Activated CD8-positive, alpha-beta memory T cell treated with anti-CD3 and anti-CD28 coated beads for 4 hours (primary cell): ENCODE data around the gene ITGA1.

Experiments
- DNase-seq, 2 donors: peaks; one replicate each; pipeline ENCODE4 v3.0.0-alpha.2; 2020; ENCODE audit warnings: low read depth in 2 of 2

The ITGA1 gene

GRCh38 chr5:52998552-52999313 is 211.0 kb downstream of the ITGA1 start:
- no peak for DNase-seq

- no peak for DNase-seq
Measured at GRCh38 chr5:52999344-52999949, 211.7 kb downstream of the ITGA1 start.

GRCh38 chr5:53001541-53001940 is 213.8 kb downstream of the ITGA1 start:
- DNase-seq = no peak

GRCh38 chr5:53002491-53002890 is 214.8 kb downstream of the ITGA1 start:
- DNase-seq = no peak

- no peak for DNase-seq
Measured at GRCh38 chr5:53003144-53003543, 215.4 kb downstream of the ITGA1 start.

- DNase-seq = no peak
Measured at GRCh38 chr5:53006911-53007890, 219.5 kb downstream of the ITGA1 start.

- DNase-seq = no peak
Measured at GRCh38 chr5:53008751-53009150, 221.0 kb downstream of the ITGA1 start.
